MCF 10A (cell line): Measurements from ENCODE around the gene SORBS2. TPM values are rescaled to one million over a fixed set of nuclear protein-coding genes. Genes with fewer than 3 reads are reported as not detected.

Experiments
- BruUV-seq: library from RNA; stranded (reverse); fragments of 400-500 nt; replicated peaks from 2 replicates; lab custom pipeline; 2021; lab: Mats Ljungman, UMichigan
- CTCF ChIA-PET: fragments of 300-600 bp; sonication (Branson Sonifier 250); formaldehyde crosslinking; extraction: SDS; loops from one replicate; lab custom pipeline; 2021; ENCODE audit warnings: antibody characterized with exemption, inconsistent platforms; lab: Yijun Ruan, JAX
- POLR2A ChIA-PET: fragments of 300-600, 350-650 bp; sonication (Branson Sonifier 250); formaldehyde crosslinking; extraction: SDS; loops from one replicate; lab custom pipeline; 2020; ENCODE audit warnings: antibody characterized with exemption, inconsistent platforms; lab: Yijun Ruan, JAX
- DNase-seq: peaks from one replicate; pipeline ENCODE4 v3.0.0-alpha.2; 2018; ENCODE audit not compliant: unreplicated experiment
- H3K27ac Mint-ChIP-seq: one replicate; pipeline ENCODE4 v1.8.0; 2022; ENCODE audit warnings: mild to moderate bottlenecking, low read depth, mixed read lengths; ENCODE audit not compliant: unreplicated experiment
- H3K27me3 Mint-ChIP-seq: one replicate; pipeline ENCODE4 v1.8.0; 2022; ENCODE audit warnings: mixed read lengths; ENCODE audit not compliant: insufficient read depth, unreplicated experiment
- H3K36me3 Mint-ChIP-seq: one replicate; pipeline ENCODE4 v1.8.0; 2022; ENCODE audit warnings: mild to moderate bottlenecking, moderate library complexity, mixed read lengths; ENCODE audit not compliant: insufficient read depth, unreplicated experiment
- H3K4me1 Mint-ChIP-seq: one replicate; pipeline ENCODE4 v1.8.0; 2022; ENCODE audit warnings: mixed read lengths; ENCODE audit not compliant: insufficient read depth, unreplicated experiment
- H3K4me3 Mint-ChIP-seq: one replicate; pipeline ENCODE4 v1.8.0; 2022; ENCODE audit warnings: mild to moderate bottlenecking, moderate library complexity, mixed read lengths; ENCODE audit not compliant: unreplicated experiment
- H3K9me3 Mint-ChIP-seq: one replicate; pipeline ENCODE4 v1.8.0; 2022; ENCODE audit warnings: mixed read lengths; ENCODE audit not compliant: unreplicated experiment
- intact Hi-C: fragments of 100-400 bp; cut with micrococcal nuclease; formaldehyde crosslinking; loops from 2 replicates; pipeline ENCODE4 v1.14.1; 2022
- total RNA-seq: library from RNA; stranded (reverse); gene quantifications from 2 replicates; pipeline ENCODE4 v1.2.3, GENCODE V29; 2022
- TF ChIP-seq, protein P1 (sequence below): fragments of 200-600 bp; IDR thresholded peaks from one replicate; pipeline ENCODE4 v1.8.0; 2022; ENCODE audit warnings: antibody characterized with exemption, mild to moderate bottlenecking; ENCODE audit not compliant: unreplicated experiment

The SORBS2 gene
- total RNA-seq, 1 experiment from 2014 or later: 19.3 TPM

DNA sequence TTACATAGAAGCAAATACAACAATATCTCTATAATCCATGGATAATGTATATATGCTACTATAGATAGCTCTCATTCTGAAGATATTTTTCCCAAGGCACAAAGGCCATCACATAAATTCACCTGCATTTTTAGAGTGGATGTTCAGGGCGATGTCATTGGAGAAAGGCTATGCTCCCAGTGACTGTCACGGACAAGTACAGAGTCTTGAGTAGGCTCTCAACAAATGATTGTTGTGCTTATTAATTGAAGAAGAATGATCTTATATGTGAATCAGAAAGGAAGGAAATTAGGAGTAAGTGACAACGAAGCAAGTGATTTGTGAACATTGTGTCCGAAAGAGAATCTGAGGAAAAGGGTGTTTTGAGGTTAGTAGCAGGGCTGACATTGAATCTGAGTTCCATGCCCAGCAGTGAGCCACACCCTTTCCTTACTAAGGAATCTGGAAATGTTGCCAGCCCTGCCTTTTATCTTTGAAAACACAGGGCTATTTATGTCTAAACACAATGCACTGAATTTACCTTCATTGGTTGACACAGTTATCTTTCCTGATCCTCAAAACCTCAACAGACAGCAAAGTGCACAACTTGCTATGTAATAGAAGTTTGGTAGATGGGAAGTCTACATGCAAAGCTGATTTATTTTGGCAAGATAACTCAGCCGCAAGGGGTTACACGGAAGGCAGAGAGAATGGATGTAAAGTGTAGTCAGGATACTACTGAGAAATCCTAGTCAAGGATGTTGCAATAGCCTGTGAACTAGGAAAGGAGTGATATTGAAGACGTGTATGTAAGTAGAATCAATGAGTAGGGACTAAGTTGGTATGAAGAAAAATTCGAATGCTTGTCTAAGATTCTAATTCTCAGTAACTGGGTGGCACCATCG, 50.4 kb downstream of the SORBS2 start:
- intact Hi-C loops: no loop called here
- ChIA-PET POLR2A (interaction anchor here (0.6 to 1.8 kb wide), 10 partner anchors 13 to 330 kb away, joined by 3 to 9 read pairs (median 3); partner anchors contain the start of gene SORBS2), CTCF (interaction anchor here (0.6 to 0.9 kb wide), 3 partner anchors 11 to 588 kb away, joined by 3 to 5 read pairs (median 3); no protein-coding TSS in a partner anchor)
- no peaks in the 10 kb centered on the region for H3K36me3 Mint-ChIP-seq
- TF ChIP-seq, protein P1, sequence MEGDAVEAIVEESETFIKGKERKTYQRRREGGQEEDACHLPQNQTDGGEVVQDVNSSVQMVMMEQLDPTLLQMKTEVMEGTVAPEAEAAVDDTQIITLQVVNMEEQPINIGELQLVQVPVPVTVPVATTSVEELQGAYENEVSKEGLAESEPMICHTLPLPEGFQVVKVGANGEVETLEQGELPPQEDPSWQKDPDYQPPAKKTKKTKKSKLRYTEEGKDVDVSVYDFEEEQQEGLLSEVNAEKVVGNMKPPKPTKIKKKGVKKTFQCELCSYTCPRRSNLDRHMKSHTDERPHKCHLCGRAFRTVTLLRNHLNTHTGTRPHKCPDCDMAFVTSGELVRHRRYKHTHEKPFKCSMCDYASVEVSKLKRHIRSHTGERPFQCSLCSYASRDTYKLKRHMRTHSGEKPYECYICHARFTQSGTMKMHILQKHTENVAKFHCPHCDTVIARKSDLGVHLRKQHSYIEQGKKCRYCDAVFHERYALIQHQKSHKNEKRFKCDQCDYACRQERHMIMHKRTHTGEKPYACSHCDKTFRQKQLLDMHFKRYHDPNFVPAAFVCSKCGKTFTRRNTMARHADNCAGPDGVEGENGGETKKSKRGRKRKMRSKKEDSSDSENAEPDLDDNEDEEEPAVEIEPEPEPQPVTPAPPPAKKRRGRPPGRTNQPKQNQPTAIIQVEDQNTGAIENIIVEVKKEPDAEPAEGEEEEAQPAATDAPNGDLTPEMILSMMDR: no peak
- no TSS peak for BruUV-seq
- DNase-seq: peak; percentile 82
- H3K27me3 Mint-ChIP-seq: no peaks in the 10 kb centered on the region
- peak overlapping the region; percentile 35 for H3K4me3 Mint-ChIP-seq
- no peaks in the 10 kb centered on the region for H3K9me3 Mint-ChIP-seq
- peak overlapping the region; percentile 76 for H3K27ac Mint-ChIP-seq
- peaks cover 34% of the 10 kb centered on the region for H3K4me1 Mint-ChIP-seq

DNA sequence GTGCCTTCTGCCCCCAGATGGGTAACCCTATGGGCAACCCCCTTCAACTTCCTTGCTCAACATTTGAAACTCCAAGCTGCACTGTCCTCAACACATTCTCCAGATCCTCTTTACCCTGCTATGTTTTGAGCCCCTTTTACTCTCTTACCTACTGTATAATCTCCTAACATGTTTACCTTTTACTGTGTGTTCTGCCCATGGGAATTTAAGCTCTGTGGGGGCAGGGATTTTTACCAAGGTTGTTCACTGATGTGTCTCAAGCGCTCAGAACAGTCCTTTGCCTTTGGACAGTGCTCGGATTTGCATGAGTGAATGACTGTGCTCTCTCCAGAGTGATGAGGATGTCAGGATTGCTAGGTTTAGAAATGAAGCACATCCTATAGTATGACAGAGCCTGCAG, 53.2 kb downstream of the SORBS2 start:
- Mint-ChIP-seq H3K9me3 (no peaks in the 10 kb centered on the region), H3K27me3 (no peaks in the 10 kb centered on the region), H3K4me1 (peaks cover 33% of the 10 kb centered on the region), H3K27ac (peak overlapping the region; percentile 24), H3K36me3 (no peaks in the 10 kb centered on the region), H3K4me3 (no peak overlapping the region)
- POLR2A ChIA-PET: no interaction called here
- CTCF ChIA-PET: no interaction called here
- no TSS peak for BruUV-seq
- DNase-seq: no peak
- TF ChIP-seq, protein P1: no peak
- intact Hi-C loops: no loop called here

GRCh38 chr4:185755451-185755850, 56.5 kb downstream of the SORBS2 start:
- CTCF ChIA-PET: no interaction called here
- H3K4me1 Mint-ChIP-seq: peaks cover 18% of the 10 kb centered on the region
- no peaks in the 10 kb centered on the region for H3K36me3 Mint-ChIP-seq
- no peaks in the 10 kb centered on the region for H3K9me3 Mint-ChIP-seq
- H3K4me3 Mint-ChIP-seq: no peak overlapping the region
- H3K27ac Mint-ChIP-seq: no peak overlapping the region
- intact Hi-C loops: no loop called here
- no peaks in the 10 kb centered on the region for H3K27me3 Mint-ChIP-seq
- POLR2A ChIA-PET: no interaction called here
- BruUV-seq: no TSS peak
- TF ChIP-seq, protein P1: no peak
- no peak for DNase-seq

GRCh38 chr4:185754961-185755360, 57.0 kb downstream of the SORBS2 start:
- H3K9me3 Mint-ChIP-seq: no peaks in the 10 kb centered on the region
- H3K27ac Mint-ChIP-seq: no peak overlapping the region
- peaks cover 18% of the 10 kb centered on the region for H3K4me1 Mint-ChIP-seq
- TF ChIP-seq, protein P1: no peak
- ChIA-PET CTCF (interaction anchor here (0.8 kb wide), 1 partner anchor 20 kb away, joined by 3 read pairs; no protein-coding TSS in a partner anchor), POLR2A (no interaction called here)
- H3K27me3 Mint-ChIP-seq: no peaks in the 10 kb centered on the region
- no peaks in the 10 kb centered on the region for H3K36me3 Mint-ChIP-seq
- DNase-seq: no peak
- no peak overlapping the region for H3K4me3 Mint-ChIP-seq
- BruUV-seq: no TSS peak
- intact Hi-C loops: no loop called here
